H1 (cell line): Measurements from ENCODE around the gene AAMDC. TPM values are rescaled to one million over a fixed set of nuclear protein-coding genes. Genes with fewer than 3 reads are reported as not detected.

Experiments used
- EP300 ChIP-seq, 2 experiments: IDR thresholded peaks; 1 replicate in 1 of 2; 2 replicates in 1 of 2; pipeline ENCODE4 v1.6.1; 2011 to 2012; ENCODE audit warnings: low read depth in 2 of 2, low read length in 2 of 2, mild to moderate bottlenecking in 2 of 2, borderline replicate concordance in 1 of 2, inconsistent platforms in 1 of 2, moderate library complexity in 1 of 2
- USF2 ChIP-seq: IDR thresholded peaks from 2 replicates; pipeline ENCODE4 v1.6.1; 2011; ENCODE audit warnings: low read length, improper control_type of control experiment
- polyA plus RNA-seq, 7 experiments: library from polyadenylated mRNA; depleted of rRNA in 3 of 7; stranded (reverse) in 5 of 7; unstranded in 2 of 7; fragments of >200 nt in 5 of 7; fragments of 200-250 nt in 2 of 7; gene quantifications; 1 replicate in 5 of 7; 2 replicates in 1 of 7; 4 replicates in 1 of 7; pipeline versions ENCODE4 v1.2.1 to v1.2.3, GENCODE V29; 2011 to 2013; ENCODE audit warnings: missing spikeins in 2 of 7, mixed read lengths in 2 of 7
- total RNA-seq: library from RNA; stranded (reverse); fragmentation: NEBNext Ultra II Directional; extraction: Animal tissue kit (Norgen Biotek cat#: 25700); gene quantifications from 2 replicates; pipeline ENCODE4 v1.2.1, GENCODE V29; 2021

Gene AAMDC
- total and polyA plus RNA-seq, 2 of the 8 experiments (the other 6 are each of a cell fraction or from before 2014, with no cell fraction given), result 17.2 to 19.5 TPM

DNA sequence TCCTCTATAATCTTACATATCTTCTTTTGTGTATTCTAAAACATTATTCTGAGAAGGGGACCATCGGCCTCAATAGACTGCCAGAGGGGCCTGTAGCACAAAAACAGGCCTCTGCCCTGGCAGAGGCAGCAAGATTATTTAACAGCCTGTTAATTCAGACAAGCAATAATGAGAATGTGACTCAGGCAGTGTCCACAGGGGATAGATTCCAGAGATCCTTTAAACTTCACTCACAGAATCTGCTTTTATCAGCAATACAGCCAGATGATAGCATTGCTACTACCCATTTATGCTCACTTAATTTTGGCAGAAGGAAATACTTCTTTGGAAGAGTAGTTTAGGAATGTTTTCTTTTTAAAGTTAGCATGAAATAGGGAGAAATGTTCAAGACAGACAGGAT lies 44.9 kb downstream of the AAMDC start (continued):
- TF ChIP-seq USF2 (no peak), EP300 (IDR thresholded peaks at IDR 0.05; ENCODE audit: borderline replicate concordance in 1 of 2, low read depth in 2 of 2, low read length in 2 of 2) (no peak)
- TF ChIP-seq, all 59 proteins: peak for 0
